A549 (cell line): ENCODE data around the gene RAB30. TPM values are rescaled to one million over a fixed set of nuclear protein-coding genes. Genes with fewer than 3 reads are reported as not detected.

ENCODE experiments used
- ATAC-seq, 2 experiments: fragments of 200-7000 bp in 1 of 2; fragments of >200 bp in 1 of 2; cut with Nextera tagmentation in 1 of 2; cut with Tn5 transposase in 1 of 2; 3 replicates each; pipeline versions ENCODE4 v1.8.0 to v1.9.1; 2018 to 2020; ENCODE audit warnings: mild to moderate bottlenecking in 1 of 2, moderate library complexity in 1 of 2
- CTCF ChIA-PET: fragments of 300-600 bp; sonication (Branson Sonifier 250); formaldehyde crosslinking; extraction: SDS; loops from one replicate; lab custom pipeline; 2021; ENCODE audit warnings: antibody characterized with exemption, inconsistent platforms; lab: Yijun Ruan, JAX
- POLR2A ChIA-PET: fragments of 350-600 bp; formaldehyde crosslinking; extraction: SDS; loops from one replicate; lab custom pipeline; 2021; ENCODE audit warnings: antibody characterized with exemption, inconsistent platforms; lab: Yijun Ruan, JAX
- DNase-seq, 2 experiments: peaks; one replicate each; pipeline versions ENCODE4 v3.0.0 to v3.0.0-alpha.2; 2011 to 2016; ENCODE audit warnings: low read depth in 1 of 2, low spot score in 1 of 2
- FAIRE-seq: peaks from 2 replicates; lab custom pipeline; 2011; peaks lifted over from hg19 to GRCh38; lab: Jason Lieb, UNC
- H3K27ac ChIP-seq, 2 experiments: fragments of >200 bp; sonication (Bioruptor Twin); formaldehyde crosslinking; 3 replicates each; pipeline ENCODE4 v1.5.1; 2016 to 2017
- H3K4me1 ChIP-seq: fragments of >200 bp; sonication (Bioruptor Twin); formaldehyde crosslinking; 3 replicates; pipeline ENCODE4 v1.6.1; 2016
- H3K4me2 ChIP-seq: fragments of >200 bp; sonication (Bioruptor Twin); formaldehyde crosslinking; 3 replicates; pipeline ENCODE4 v1.6.1; 2016
- H3K4me3 ChIP-seq: fragments of >200 bp; sonication (Bioruptor Twin); formaldehyde crosslinking; 3 replicates; pipeline ENCODE4 v1.5.1; 2016
- H3K9me3 ChIP-seq: fragments of >200 bp; sonication (Bioruptor Twin); formaldehyde crosslinking; 3 replicates; pipeline ENCODE4 v1.6.1; 2016
- BHLHE40 ChIP-seq: IDR thresholded peaks from 2 replicates; pipeline ENCODE4 v1.6.1; 2012; ENCODE audit warnings: low read depth, low read length, inconsistent platforms
- CBX2 ChIP-seq: fragments of 200-600 bp; sonication (generic); IDR thresholded peaks from 2 replicates; pipeline ENCODE4 v1.6.1; 2016; ENCODE audit warnings: low read depth, mild to moderate bottlenecking, borderline replicate concordance
- CBX8 ChIP-seq: fragments of 200-600 bp; sonication (generic); IDR thresholded peaks from 2 replicates; pipeline ENCODE4 v1.6.1; 2016
- CHD4 ChIP-seq: fragments of 200-600 bp; sonication (generic); IDR thresholded peaks from 2 replicates; pipeline ENCODE4 v1.6.1; 2016; ENCODE audit warnings: antibody characterized with exemption, mild to moderate bottlenecking, borderline replicate concordance
- EHMT2 ChIP-seq: fragments of 200-600 bp; sonication (generic); IDR thresholded peaks from 2 replicates; pipeline ENCODE4 v1.6.1; 2016; ENCODE audit warnings: antibody characterized with exemption, low read depth, mild to moderate bottlenecking, moderate library complexity
- ESRRA ChIP-seq: fragments of 150-350 bp; IDR thresholded peaks from 2 replicates; pipeline ENCODE4 v1.6.1; 2014; ENCODE audit warnings: mild to moderate bottlenecking, low read length, borderline replicate concordance
- GATA3 ChIP-seq: IDR thresholded peaks from 2 replicates; pipeline ENCODE4 v1.6.1; 2012; ENCODE audit warnings: borderline replicate concordance
- HEYL ChIP-seq: fragments of 250-450 bp; sonication (Bioruptor Pico); IDR thresholded peaks from 2 replicates; pipeline ENCODE4 v1.8.0; 2021; ENCODE audit warnings: mild to moderate bottlenecking, moderate library complexity
- HOXB13 ChIP-seq: fragments of 250-450 bp; sonication (Bioruptor Pico); IDR thresholded peaks from 2 replicates; pipeline ENCODE4 v1.5.0; 2020; ENCODE audit warnings: low read depth, mild to moderate bottlenecking, moderate library complexity
- MAZ ChIP-seq: fragments of 150-350 bp; IDR thresholded peaks from 2 replicates; pipeline ENCODE4 v1.6.1; 2014; ENCODE audit warnings: antibody characterized with exemption, low read depth, low read length, borderline replicate concordance
- RFX5 ChIP-seq: fragments of 450-650 bp; IDR thresholded peaks from 2 replicates; pipeline ENCODE4 v1.7.1; 2014; ENCODE audit warnings: antibody characterized with exemption, mild to moderate bottlenecking, moderate library complexity
- TFCP2L1 ChIP-seq: fragments of 250-450 bp; sonication (Bioruptor Pico); IDR thresholded peaks from 2 replicates; pipeline ENCODE4 v1.5.0; 2021; ENCODE audit warnings: mild to moderate bottlenecking
- TP53 ChIP-seq: fragments of 250-450 bp; sonication (Bioruptor Pico); IDR thresholded peaks from 2 replicates; pipeline ENCODE4 v1.5.0; 2021; ENCODE audit warnings: mild to moderate bottlenecking, moderate library complexity
- ZC3H11A ChIP-seq: fragments of 450-650 bp; IDR thresholded peaks from 2 replicates; pipeline ENCODE4 v1.6.1; 2014; ENCODE audit warnings: antibody characterized with exemption, mild to moderate bottlenecking
- WGBS: methylation state at CpG from one replicate; pipeline ENCODE4 v1.1.6; 2017; ENCODE audit errors: missing lambda C conversion rate; 5-methylcytosine and 5-hydroxymethylcytosine counted together
- polyA plus RNA-seq, 4 experiments: library from polyadenylated mRNA; depleted of rRNA in 3 of 4; stranded (reverse); fragments of >200 nt; fragmentation: RNase III in 1 of 4; extraction: RNeasy Plus Mini Kit Qiagen cat#74134 plus additional on column Dnase treatment in 1 of 4; gene quantifications; 2 replicates in 3 of 4; 3 replicates in 1 of 4; pipeline ENCODE4 v1.2.3, GENCODE V29; 2011 to 2017
- TF ChIP-seq, protein P1 (sequence below): IDR thresholded peaks from 2 replicates; pipeline ENCODE4 v1.6.1; 2012; ENCODE audit warnings: low read depth, borderline replicate concordance
- TF ChIP-seq, protein P2 (sequence below): fragments of 250-450 bp; sonication (Bioruptor Pico); IDR thresholded peaks from 2 replicates; pipeline ENCODE4 v1.5.0; 2020; ENCODE audit warnings: low read depth, mild to moderate bottlenecking, moderate library complexity
- TF ChIP-seq, protein P3 (sequence below): fragments of 150-350 bp; IDR thresholded peaks from 2 replicates; pipeline ENCODE4 v1.6.1; 2014; ENCODE audit warnings: low read depth, mild to moderate bottlenecking, low read length
- TF ChIP-seq, protein P4 (sequence below): fragments of 200-600 bp; sonication (generic); IDR thresholded peaks from 2 replicates; pipeline ENCODE4 v1.6.1; 2016; ENCODE audit warnings: antibody characterized with exemption, mild to moderate bottlenecking, moderate library complexity

The RAB30 gene
- polyA plus RNA-seq, 2 of the 4 experiments (the other 2 are of a cell fraction), result 4.2 to 6.2 TPM

DNA sequence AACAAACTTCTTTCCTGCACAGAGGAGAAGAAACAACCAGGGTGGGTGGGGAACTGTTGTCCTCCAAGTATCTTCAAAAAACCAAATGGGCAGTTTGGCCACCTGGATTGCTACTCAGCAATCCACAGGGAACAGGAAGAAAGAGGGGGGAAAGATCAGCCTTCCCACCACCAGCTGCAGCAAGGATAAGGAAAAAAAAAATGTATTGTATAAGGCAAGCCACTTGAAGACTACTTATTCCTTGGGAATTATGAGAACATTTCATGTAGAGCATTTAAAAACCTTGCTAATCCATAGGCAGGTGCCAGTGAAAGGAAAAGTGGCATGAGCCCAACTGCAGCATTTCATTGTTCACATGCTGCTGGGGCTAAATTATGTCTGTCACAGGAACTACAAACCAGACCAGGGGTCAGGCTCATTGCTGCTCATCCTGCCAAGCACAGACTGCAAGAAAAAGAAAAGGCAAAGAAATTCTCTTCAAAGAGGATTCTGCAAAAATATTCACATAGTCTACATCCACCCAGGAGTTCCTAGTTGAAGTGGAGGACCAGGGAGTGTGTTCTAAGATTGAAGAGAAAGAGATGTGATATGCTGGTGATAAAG lies 2.2 kb downstream of the RAB30 start:
- H3K4me1 ChIP-seq, result peaks cover 25% of the 10 kb centered on the region
- DNase-seq (no peak), FAIRE-seq (no peak), ATAC-seq (no peak)
- POLR2A ChIA-PET, result interaction anchor here (3.1 kb wide), 1 partner anchor 87 kb away, joined by 32 read pairs; the partner anchor contains the start of gene PCF11
- H3K4me3 ChIP-seq, result peak overlapping the region; percentile 84; the same call in 1 of the 3 replicates
- H3K27ac ChIP-seq, result peak overlapping the region; percentile 10 to 87; a peak in 4 of 6 replicates
- CTCF ChIA-PET, result interaction anchor here (0.6 to 1.3 kb wide), 2 partner anchors 12 to 1376 kb away, joined by 3 to 4 read pairs; no protein-coding TSS in a partner anchor
- no peaks in the 10 kb centered on the region for H3K9me3 ChIP-seq
- no peak for TF ChIP-seq TP53
- TF ChIP-seq, protein P1, sequence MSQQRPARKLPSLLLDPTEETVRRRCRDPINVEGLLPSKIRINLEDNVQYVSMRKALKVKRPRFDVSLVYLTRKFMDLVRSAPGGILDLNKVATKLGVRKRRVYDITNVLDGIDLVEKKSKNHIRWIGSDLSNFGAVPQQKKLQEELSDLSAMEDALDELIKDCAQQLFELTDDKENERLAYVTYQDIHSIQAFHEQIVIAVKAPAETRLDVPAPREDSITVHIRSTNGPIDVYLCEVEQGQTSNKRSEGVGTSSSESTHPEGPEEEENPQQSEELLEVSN, result no peak
- no peak for TF ChIP-seq HEYL
- TF ChIP-seq, protein P2, sequence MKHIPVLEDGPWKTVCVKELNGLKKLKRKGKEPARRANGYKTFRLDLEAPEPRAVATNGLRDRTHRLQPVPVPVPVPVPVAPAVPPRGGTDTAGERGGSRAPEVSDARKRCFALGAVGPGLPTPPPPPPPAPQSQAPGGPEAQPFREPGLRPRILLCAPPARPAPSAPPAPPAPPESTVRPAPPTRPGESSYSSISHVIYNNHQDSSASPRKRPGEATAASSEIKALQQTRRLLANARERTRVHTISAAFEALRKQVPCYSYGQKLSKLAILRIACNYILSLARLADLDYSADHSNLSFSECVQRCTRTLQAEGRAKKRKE (CRISPR knock-in tag), result no peak
- TF ChIP-seq, protein P3, sequence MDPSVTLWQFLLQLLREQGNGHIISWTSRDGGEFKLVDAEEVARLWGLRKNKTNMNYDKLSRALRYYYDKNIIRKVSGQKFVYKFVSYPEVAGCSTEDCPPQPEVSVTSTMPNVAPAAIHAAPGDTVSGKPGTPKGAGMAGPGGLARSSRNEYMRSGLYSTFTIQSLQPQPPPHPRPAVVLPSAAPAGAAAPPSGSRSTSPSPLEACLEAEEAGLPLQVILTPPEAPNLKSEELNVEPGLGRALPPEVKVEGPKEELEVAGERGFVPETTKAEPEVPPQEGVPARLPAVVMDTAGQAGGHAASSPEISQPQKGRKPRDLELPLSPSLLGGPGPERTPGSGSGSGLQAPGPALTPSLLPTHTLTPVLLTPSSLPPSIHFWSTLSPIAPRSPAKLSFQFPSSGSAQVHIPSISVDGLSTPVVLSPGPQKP, result no peak
- no peak for TF ChIP-seq CHD4
- no peak for TF ChIP-seq MAZ
- no peak for TF ChIP-seq TFCP2L1
- TF ChIP-seq EHMT2, result no peak
- no peak for TF ChIP-seq HOXB13 (CRISPR knock-in tag)
- TF ChIP-seq, protein P4, sequence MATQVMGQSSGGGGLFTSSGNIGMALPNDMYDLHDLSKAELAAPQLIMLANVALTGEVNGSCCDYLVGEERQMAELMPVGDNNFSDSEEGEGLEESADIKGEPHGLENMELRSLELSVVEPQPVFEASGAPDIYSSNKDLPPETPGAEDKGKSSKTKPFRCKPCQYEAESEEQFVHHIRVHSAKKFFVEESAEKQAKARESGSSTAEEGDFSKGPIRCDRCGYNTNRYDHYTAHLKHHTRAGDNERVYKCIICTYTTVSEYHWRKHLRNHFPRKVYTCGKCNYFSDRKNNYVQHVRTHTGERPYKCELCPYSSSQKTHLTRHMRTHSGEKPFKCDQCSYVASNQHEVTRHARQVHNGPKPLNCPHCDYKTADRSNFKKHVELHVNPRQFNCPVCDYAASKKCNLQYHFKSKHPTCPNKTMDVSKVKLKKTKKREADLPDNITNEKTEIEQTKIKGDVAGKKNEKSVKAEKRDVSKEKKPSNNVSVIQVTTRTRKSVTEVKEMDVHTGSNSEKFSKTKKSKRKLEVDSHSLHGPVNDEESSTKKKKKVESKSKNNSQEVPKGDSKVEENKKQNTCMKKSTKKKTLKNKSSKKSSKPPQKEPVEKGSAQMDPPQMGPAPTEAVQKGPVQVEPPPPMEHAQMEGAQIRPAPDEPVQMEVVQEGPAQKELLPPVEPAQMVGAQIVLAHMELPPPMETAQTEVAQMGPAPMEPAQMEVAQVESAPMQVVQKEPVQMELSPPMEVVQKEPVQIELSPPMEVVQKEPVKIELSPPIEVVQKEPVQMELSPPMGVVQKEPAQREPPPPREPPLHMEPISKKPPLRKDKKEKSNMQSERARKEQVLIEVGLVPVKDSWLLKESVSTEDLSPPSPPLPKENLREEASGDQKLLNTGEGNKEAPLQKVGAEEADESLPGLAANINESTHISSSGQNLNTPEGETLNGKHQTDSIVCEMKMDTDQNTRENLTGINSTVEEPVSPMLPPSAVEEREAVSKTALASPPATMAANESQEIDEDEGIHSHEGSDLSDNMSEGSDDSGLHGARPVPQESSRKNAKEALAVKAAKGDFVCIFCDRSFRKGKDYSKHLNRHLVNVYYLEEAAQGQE, result no peak
- TF ChIP-seq BHLHE40, result no peak
- TF ChIP-seq CBX2, result no peak
- H3K4me2 ChIP-seq, result peak overlapping the region; percentile 85

DNA sequence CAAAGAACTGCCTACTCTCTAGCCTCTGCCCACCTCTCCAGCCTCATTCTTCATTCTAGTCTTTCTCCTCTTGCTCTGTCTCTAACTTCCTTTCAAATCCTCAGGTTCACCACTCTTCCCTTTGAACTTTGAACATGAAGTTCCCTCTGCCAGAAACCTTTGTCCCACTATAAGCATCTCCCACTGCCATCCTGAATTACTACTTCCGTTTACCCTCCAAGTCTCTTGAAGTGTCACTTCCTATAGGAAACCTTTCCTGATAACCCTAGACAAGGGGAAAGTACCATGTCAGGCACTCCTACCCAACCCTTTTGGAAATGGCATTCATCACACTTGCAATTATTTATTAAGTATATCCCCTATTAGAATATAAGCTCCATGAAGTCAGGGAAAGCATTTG lies 3.1 kb downstream of the RAB30 start:
- Histone ChIP-seq H3K4me1 (peaks cover 24% of the 10 kb centered on the region), H3K4me3 (no peak overlapping the region), H3K4me2 (no peak overlapping the region), H3K9me3 (no peaks in the 10 kb centered on the region), H3K27ac (no peak overlapping the region)
- ChIA-PET POLR2A (no interaction called here), CTCF (no interaction called here)
- TF ChIP-seq CBX8, result no peak
- TF ChIP-seq GATA3, result no peak
- TF ChIP-seq ESRRA, result no peak
- TF ChIP-seq ZC3H11A, result no peak
- no peak for TF ChIP-seq RFX5
- DNase-seq (no peak), FAIRE-seq (no peak), ATAC-seq (no peak)
- 91% methylated on average over 1 of the region's 1 CpG for WGBS
